ENCODE results near the gene PPIB.
"Not testable (repeated sequence)": the region's sequence is repeated elsewhere in the genome, so short reads cannot be mapped to it uniquely, and the experiment has no call there.

Gene PPIB

DNA sequence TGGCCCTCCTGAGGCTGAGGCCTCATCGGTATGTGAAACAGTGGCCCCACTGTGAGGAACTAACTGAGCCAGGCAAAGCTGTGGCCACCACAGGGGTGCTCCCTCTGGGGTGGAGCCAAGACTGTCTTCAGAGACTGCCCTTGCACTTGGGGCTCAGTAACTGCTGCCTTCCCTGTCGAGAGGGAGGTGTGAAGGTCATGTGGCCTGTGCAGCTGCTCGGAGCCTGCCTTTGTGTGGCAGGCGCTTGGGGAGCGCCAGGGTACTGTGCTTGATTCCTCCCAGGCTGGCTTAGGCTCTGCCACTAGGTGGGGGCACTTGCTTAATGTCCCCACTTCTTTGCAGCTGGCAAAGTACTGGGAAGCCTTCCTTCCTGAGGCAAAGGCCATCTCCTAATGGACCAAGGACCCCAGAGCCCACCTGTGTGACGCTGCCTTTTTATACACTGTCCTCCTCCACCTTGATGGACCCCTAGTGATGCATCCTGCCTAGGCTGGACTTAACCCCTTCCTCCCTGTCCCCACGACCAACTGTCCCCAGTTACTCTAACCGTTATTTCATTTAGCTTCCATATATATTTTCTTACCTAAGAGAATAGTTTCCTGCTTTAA, 25.5 kb downstream of the PPIB start:
- no peak for DNase-seq

DNA sequence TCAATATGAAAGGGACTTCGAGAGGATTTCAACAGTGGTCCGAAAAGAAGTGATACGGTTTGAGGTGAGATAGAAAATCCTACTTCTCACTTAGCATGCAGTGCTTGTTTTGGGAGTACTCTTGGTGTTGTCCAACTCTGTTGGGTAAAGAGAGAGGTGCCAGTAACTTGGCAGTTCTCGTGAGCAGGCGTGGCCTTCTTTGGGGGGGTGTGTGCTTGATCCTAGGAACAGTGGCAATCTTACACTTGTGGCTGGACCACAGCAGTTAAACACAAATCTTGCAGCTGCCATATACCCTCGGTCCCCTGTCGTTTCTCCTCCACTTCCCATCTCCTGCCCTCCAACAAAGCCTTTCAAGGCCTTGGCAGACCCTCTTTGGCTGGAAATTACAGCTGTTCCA, 26.5 kb downstream of the PPIB start:
- DNase-seq, result no peak

DNA sequence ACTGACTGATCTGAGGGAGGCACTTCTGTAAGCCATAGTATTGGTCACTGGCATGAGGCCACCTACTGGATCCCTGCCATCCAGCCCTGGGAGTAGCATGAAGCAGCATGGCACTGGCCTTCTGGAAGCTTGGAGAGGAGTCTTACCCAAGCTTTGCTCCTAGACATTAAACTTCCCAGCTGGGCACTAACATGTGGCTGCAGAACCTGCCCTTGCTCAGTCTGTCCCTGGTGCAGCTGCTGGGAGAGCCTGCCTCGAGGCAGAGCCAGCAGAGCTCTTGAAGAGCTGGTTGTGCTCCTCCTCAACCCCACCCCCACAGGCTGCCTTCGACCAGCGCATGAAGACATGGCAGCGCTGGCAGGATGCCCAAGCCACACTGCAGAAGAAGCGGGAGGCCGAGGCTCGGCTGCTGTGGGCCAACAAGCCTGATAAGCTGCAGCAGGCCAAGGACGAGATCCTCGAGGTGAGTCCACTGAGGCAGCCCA, 28.4 kb downstream of the PPIB start:
- no peak for DNase-seq

DNA sequence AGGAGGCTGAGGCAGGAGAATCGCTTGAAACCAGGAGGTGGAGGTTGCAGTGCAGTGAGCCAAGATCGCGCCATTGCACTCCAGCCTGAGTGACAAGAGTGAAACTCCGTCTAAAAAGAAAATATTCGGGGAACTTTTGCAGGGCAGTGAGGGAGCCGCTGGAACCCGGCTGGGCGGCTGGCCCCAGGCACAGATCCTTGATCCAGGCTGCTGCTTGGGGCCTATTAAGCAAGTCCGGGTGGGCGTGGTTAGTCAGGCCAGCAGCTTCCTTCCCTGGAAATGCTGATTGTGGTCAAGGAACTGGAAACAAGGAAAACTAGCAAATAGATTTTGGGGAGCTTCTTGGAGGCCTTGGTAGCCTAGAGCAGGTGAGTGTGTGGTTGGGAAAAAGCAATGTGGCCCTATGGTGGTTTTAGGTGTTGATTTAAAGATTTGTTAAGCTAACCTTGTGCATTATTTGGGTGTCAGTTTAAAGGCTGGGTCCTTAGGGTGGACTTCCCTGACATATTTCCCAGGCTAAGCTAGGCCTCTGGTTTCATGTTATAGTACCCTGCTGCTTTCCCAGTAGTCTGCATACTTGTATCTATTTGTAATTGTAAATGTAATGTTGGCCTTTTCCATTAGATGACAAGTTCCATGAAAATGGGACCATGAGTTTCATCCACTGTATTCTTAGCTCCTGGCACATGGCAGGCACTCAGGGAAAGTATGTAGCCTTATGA, 29.0 kb downstream of the PPIB start:
- no peak for DNase-seq

DNA sequence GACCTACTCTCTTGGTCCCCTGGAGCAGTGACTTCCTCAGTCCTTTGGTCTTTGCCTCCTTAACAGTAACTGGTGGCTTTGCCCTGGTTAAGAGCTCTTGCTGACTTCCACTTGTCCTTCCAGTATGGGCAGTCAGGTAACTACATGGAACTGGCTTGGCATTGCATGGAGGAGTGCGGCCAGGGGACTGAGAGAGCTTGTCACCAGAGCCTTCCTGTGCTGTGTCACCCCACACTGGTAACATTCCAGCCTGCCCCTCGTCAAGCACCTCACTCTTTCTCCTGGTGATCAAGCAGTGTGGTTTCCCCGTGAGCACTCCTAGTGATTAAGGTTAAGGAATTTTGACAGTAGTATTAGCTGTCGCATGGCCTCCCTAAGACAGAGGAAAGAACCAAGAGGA, 30.6 kb downstream of the PPIB start:
- no peak for DNase-seq

DNA sequence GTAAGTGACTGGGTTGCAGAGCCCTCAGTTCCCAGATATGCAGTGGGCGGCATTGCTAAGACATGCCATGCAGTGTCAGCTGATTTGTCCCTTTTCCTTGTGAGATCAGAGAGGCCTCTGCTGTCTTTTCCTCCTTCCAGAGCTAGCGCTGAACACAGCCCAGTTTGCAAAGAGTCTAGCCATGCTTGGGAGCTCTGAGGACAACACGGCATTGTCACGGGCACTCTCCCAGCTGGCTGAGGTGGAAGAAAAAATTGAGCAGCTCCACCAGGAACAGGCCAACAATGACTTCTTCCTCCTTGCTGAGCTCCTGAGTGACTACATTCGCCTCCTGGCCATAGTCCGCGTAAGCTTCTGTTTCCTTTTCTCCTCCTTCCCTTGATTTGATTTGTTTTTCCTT, 31.3 kb downstream of the PPIB start:
- DNase-seq, result no peak

DNA sequence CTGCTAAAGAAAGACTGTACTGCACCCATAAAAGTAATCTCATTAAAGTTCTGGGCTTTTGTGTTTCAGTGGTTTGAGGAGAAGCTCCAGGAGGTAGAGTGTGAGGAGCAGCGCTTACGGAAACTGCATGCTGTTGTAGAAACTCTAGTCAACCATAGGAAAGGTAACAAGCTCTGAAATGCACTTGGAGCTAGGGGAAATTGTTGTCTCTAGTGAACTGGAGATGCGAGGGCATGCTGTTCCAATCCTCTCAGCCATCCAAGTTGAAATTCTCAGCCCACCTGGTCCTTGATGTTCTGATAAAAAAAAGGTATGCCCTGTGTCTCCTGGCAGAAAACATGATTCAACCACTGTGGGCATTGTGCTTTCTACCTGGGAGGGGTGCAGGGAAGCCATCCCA, 32.7 kb downstream of the PPIB start:
- no peak for DNase-seq

DNA sequence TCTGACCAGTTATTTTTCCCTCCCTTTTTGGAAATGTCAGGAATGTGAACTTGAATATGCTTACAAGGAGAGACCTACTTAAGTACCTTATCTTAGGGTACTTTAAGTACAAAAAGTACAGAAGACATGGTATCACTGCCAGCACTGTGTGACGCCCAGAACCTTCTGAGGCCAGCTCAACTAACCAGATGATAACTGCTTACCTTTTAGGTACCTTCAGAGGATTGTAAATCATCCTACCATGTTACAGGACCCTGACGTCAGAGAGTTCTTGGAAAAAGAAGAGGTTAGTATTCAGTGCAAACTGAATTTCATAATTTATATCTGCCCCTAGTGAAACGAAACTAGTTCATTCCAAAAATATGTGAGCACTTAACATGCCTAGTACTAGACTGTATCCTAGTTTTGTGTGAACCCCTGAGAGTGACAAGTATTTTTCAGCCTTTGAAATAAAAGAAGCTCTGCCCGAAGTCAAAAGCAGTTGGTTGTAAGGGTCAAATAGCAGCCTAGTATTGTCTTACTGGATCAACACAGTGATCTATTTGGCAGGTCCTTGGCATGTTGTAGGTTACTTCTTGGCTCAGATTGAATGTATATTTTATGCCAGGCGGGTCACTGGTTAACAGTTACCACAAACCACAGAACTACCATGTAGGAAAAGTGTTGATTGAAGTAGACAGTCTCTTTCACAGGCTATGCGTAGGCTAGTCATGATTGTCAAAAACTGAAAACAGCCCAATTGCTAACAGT, 35.1 kb downstream of the PPIB start:
- DNase-seq, result no peak

DNA sequence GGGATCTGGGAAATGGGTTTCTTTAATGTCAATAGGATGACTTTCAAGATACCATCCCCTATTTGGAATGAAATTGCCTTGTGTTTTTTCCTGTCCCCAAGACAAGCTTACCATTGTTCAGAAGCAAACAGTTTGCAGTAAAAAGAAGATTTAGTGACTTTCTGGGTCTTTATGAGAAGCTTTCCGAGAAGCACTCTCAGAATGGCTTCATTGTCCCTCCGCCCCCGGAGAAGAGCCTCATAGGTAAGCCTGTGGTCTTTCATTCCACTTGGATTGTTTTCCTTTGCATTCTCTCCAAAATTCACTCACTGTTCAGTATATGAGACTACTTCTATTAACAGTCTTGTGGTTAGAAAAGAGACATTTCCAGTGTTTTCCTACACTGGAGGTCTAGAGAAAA, 36.8 kb downstream of the PPIB start:
- no peak for DNase-seq

DNA sequence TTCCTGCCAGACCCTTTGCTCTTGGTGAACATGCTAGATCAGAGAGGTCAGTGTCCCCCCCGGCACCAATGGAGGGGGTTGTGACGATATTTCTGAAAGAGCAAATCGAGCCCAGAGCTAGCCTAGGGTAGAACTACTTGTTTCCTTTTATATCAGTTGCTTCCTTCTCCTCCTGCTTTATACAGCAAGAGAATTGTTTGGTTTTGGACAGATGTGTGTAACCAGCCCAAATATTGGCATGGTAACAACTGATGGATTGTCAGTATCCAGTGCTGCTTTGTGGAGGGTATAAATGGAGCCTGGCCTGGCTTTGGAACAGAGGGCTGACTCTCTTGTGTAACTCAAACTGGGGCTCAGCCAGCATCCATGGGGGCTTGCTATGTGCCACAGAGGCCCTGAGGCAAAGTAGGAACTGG, 39.9 kb downstream of the PPIB start:
- DNase-seq, result no peak

DNA sequence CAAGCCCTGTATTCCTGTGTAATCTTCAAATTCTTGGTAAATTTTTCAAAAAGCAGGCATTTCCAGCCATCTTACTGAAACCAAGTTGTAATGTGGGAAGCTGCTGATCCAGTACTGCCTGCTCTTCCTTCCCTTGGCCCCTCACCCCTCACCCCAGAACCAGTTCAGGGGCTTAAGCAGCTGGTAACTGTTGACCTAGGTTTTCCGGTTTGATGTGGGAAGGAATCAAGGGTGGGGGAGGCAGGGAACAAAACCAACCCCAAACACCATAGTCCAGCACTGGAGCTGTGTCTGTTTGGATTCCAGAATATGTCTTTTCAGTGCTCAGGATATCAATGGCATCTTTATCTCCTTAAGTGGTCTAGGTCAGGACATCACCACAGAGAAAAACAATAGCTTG, 40.4 kb downstream of the PPIB start:
- DNase-seq, result no peak

DNA sequence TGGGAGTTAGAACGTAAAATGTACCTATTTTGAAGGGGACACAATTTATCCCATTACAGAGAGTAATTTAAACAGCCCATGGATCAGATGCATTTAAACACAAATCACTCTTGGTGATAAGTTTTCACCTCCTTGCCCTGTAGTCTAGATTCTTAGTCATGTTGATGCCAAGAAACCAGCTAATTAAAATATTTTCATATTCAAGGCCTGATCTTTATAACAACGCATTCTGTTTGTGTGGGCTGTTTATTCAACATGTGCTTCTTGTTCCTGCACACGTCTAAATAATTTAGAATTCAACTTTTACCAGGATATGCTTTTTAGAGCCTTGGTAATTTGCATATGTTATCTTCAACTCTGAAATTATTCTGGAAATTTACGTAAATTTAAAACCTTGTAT, 41.2 kb downstream of the PPIB start:
- DNase-seq, result no peak

DNA sequence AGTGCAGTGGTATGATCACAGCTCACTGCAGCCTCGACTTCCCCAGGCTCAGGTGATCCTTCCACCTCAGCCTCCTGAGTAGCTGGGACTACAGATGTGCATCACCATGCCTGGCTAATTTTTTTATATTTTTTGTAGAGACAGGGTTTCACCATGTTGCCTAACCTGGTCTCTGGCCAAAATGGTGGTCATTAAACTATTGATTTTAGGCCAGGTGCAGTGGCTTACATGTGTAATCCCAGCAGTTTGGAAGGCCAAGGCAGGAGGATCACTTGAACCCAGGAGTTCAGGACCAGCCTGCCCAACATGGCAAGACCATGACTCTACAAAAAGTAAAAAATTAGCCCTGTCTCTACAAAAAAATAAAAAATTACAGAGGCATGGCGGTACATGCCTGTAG, 42.5 kb downstream of the PPIB start:
- not testable (repeated sequence) for DNase-seq

DNA sequence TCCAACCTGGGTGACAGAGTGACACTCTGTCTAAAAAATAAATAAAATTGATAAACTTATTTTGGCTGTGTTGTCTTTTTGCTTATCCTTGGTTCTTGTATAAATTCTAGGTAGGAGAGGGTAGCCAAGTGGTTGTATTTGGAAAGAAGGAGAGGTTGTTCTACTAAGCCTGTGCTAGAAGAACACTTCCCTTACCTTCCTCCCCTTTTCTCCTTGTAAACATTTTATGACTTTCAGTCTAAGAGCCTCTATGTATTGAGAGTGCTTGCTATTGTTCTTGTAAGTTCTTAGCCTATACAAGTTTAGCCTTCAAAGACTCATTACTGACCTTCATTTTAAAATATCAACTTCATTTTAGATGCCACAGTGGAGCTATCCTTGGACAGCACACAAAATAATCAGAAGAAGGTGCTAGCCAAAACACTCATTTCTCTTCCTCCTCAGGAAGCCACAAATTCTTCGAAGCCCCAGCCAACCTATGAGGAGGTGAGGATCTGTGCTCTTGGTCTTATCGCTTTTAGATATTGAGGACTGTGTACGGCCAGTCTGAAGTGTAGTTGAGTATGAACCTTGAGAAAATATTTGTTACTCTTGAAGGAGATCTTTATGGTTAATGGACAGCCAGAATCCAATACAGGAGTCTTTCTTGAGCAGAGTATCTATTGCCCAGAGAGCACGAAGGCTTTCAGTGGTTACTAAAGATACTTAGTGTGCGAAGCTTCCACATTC, 44.9 kb downstream of the PPIB start:
- no peak for DNase-seq

DNA sequence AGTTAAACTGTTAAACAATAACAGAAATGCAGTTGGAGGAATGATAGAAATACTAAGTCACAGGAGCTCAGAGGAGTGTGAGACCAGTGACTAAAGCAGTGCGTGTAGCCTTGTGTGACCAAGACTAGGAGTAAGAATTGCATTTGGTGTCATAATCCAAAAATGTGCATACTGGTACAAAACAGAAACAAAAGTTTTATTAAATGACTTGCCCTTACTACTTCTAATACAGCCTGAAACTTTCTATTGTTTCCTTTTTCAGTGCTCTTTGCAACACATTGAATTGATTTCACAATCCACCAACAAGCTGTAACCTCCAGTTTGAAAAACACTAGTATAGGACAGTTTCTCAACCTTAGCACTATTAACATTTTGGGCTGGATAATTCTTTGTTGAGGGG, 49.9 kb downstream of the PPIB start:
- DNase-seq, result no peak

DNA sequence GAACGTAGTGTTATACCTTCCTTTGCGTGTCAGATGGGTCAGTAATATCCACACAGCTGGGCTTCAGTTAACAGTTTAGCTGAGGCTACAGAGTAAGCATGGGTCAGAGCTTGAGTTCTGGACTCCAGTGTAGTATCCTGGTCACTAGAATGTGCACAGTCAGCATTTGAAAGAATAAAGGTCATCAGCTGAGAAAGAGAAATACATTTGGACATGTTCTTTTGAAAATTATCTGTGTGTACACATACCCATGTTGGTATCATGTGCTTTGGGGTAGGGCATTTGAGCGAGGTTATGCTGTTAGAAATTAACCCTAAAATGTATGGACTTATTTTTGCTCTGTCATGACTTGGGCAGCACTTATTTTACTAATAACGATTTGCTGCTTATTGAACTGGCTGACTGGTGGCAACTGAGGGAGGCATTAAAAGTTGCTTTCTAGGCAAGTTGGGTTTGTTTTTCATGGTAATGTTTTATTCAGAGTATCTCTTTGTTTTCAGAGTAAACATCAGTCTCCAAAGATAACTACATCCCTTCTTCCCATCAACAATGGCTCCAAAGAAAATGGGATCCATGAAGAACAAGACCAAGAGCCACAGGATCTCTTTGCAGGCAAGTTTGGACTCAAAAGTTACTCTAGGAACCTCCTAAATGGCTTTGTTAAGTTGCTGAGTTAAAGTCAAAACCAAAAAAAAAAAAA, 50.6 kb downstream of the PPIB start:
- no peak for DNase-seq

DNA sequence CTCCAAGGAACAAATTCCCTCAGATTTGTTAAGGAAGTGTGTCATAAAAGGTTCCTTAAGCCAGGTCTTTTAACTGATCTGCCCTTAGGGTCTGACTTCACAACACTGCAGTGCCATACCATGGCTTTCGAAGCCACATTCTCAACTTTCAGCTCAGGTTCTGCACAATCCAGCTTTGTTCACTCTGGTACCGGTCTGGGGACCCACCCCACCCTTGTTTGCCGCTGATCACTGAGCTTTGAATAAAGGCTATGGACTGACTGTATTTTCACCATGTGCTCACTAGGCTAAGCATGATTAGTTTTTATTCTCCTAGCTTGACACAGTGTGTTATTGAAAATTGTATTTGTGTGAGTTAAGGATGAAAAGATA, 51.2 kb downstream of the PPIB start:
- no peak for DNase-seq

DNA sequence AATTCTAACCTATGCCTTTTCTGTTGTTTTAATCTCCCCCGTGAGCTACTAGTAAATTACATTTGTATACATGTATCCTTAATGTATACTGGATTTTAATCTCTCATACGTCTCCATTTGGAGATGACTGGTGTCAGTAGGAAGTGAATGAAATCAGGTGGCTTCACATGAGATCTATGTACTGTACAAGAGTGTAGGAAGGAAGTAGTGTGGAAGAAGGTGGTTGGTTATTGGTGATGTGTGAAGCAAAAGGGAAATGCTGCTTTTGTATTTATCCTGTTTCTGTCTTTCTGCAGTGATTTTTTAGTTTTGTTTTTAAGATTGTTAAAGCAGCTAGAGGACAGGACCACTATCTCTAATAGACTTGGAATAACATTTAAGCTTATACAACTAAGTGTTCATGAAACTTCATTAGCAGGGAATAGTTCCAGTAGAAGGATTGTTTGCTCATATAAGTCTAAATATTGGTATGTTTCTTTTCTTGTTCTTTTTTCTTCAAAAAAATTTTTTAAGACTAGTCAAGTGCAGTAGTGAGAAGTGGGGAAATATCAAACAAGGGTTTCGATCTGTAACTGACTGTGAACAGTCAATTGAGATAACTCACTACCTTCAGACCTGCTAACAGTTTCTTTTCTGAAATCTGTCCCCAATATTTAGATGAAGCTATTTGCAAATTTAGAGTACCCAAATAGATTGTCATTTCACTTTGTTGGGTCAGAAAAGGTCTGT, 51.7 kb downstream of the PPIB start:
- no peak for DNase-seq

DNA sequence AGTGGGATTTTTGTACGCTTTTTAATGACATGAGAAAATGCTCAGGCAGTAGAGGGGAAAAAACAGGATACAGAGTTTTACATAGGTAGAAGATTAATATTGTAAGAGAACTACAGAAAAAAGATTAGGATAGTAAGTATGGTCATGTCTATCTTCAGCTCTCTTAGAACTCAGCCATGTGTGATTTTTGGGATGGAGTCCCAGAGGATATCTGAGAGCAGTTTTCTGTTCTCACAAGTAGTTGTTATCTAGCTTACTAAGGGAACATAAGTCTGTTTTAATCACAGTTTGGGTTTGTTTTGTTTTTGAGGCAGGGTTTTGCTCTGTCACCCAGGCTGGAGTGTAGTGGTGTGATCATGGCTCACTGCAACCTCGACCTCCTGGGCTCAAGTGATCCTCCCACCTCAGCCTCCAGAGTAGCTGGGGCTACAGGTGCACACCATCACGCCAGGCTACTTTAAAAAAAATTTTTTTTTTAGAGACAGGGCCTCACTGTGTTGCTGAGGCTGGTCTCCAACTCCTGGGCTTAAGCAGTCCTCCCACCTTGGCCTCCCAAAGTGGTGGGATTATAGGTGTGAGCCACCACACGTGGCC, 52.6 kb downstream of the PPIB start:
- not testable (repeated sequence) for DNase-seq

DNA sequence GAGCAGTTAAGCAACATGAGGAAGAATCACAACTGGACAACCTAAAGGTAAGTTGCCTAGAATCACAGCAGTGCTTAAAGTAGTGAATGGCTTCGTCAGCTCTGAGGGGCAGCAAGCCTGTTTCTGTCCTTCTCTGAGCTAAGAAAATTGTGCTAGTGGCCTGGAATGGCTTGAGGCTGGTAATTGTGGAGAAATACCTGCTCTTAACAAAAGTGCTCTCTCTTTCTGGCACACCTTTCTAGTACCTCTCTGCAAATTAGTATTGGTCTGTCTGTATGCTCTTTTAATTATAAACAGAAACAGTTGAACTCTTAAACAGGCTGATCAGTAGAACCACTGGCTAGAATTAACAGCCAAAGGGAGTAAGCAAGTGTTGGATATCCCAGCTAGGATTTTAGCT, 55.5 kb downstream of the PPIB start:
- DNase-seq, result no peak
